ENCODE results near the gene COL27A1.

DNA sequence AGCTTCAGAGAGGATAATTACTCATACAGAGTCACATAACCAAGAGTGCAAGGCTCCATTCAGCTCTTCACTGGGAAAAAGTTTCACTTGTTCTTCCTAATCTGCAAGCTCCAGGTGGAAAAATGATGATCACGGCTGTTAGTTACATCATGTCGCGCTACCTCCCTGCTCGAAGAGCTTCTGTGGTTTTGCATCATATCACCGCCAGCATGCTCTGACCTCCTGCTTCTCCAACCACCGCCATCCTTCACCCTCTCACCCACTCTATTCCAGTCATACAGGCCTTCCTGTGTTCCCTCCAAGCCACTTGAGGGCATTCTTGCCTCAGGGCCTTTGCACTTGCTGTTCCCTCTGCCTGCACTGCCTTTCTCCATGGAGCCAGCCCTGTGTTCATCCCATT is 47.1 kb downstream of the COL27A1 start:
- TF ChIP-seq, protein P1, sequence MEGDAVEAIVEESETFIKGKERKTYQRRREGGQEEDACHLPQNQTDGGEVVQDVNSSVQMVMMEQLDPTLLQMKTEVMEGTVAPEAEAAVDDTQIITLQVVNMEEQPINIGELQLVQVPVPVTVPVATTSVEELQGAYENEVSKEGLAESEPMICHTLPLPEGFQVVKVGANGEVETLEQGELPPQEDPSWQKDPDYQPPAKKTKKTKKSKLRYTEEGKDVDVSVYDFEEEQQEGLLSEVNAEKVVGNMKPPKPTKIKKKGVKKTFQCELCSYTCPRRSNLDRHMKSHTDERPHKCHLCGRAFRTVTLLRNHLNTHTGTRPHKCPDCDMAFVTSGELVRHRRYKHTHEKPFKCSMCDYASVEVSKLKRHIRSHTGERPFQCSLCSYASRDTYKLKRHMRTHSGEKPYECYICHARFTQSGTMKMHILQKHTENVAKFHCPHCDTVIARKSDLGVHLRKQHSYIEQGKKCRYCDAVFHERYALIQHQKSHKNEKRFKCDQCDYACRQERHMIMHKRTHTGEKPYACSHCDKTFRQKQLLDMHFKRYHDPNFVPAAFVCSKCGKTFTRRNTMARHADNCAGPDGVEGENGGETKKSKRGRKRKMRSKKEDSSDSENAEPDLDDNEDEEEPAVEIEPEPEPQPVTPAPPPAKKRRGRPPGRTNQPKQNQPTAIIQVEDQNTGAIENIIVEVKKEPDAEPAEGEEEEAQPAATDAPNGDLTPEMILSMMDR (IDR thresholded peaks at IDR 0.05; ENCODE audit: extremely low read depth in 1 of 2, insufficient read depth in 1 of 2, low read depth in 1 of 2, low read length in 2 of 2) = no peak
- TF ChIP-seq POLR2A (IDR thresholded peaks at IDR 0.05; ENCODE audit: low read depth, low read length) (no peak), POLR2AphosphoS5 (IDR thresholded peaks at IDR 0.05; ENCODE audit: insufficient read depth, low read depth, low read length) (no peak), GATA2 (IDR thresholded peaks at IDR 0.05; ENCODE audit: insufficient read depth, insufficient read length, low read depth, low read length) (no peak), EZH2 (IDR thresholded peaks at IDR 0.05; ENCODE audit: borderline replicate concordance, low read depth, low read length, severe bottlenecking) (no peak)

Data from endothelial cell of umbilical vein (primary cell).